ENCODE data around the gene CNIH2.

GRCh38 chr11:66302656-66303055 is 24.7 kb downstream of the CNIH2 start:
- no peak for TF ChIP-seq CTCF (IDR thresholded peaks at IDR 0.05; ENCODE audit: insufficient read depth, low read depth, low read length)
- TF ChIP-seq EZH2 (IDR thresholded peaks at IDR 0.05; ENCODE audit: insufficient read depth, low read length): no peak
